Measurements from ENCODE around the gene NCKAP5. TPM values are rescaled to one million over a fixed set of nuclear protein-coding genes. Genes with fewer than 3 reads are reported as not detected.
"Not testable (repeated sequence)": the region's sequence is repeated elsewhere in the genome, so short reads cannot be mapped to it uniquely, and the experiment has no call there.

NCKAP5 gene
- total and polyA plus RNA-seq, 2 experiments from 2014 or later, result 0.21 to 0.31 TPM

DNA sequence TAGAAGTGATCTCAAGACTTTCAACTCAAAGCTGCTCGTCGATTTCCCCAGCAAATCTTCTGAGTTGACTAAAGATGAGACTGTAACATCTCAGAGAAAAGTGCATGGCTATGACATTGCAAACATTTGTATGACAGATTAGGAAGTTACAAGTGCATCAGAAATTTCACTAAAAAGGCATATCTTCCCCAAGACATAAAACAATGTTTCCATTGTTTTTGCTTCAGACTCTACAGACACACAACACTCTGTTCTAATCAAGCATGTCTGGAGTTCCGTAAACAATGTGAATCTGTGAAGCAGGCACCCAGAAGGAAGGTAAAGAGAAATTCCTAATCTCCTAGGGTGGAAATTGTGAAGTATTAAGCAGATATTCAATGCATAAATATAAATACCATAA lies 753.6 kb downstream of the NCKAP5 start:
- TF ChIP-seq, protein P1, sequence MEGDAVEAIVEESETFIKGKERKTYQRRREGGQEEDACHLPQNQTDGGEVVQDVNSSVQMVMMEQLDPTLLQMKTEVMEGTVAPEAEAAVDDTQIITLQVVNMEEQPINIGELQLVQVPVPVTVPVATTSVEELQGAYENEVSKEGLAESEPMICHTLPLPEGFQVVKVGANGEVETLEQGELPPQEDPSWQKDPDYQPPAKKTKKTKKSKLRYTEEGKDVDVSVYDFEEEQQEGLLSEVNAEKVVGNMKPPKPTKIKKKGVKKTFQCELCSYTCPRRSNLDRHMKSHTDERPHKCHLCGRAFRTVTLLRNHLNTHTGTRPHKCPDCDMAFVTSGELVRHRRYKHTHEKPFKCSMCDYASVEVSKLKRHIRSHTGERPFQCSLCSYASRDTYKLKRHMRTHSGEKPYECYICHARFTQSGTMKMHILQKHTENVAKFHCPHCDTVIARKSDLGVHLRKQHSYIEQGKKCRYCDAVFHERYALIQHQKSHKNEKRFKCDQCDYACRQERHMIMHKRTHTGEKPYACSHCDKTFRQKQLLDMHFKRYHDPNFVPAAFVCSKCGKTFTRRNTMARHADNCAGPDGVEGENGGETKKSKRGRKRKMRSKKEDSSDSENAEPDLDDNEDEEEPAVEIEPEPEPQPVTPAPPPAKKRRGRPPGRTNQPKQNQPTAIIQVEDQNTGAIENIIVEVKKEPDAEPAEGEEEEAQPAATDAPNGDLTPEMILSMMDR (IDR thresholded peaks at IDR 0.05; ENCODE audit: low read depth, low read length), result no peak

DNA sequence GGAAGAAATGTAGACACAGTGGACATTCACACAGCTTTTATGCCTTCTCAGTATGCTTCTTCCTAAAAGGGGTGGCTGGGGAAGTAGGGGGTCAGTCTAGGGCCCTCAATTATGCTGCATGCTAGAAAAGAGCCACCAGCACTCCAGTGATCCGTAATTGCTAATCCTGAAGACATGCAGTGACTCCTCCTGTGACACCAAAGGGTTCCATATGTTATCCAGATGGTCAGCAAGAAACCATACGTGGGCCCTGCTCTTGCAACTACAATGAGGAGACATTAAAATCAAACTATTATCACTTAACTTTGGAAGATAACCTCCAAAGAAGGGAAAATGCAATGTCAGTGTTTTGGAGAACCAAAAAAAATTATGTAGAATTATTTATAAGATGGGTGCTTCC lies 754.8 kb downstream of the NCKAP5 start:
- no peak for DNase-seq (ENCODE audit: low read depth in 1 of 2, low spot score in 1 of 2)
- Histone ChIP-seq H3K4me1 (ENCODE audit: low read depth) (no peaks in the 10 kb centered on the region), H3K27ac (no peak overlapping the region), H3K4me3 (no peak overlapping the region), H3K27me3 (no peaks in the 10 kb centered on the region), H3K9me3 (ENCODE audit: low read depth) (no peaks in the 10 kb centered on the region), H3K36me3 (no peaks in the 10 kb centered on the region)
- TF ChIP-seq, protein P1 (IDR thresholded peaks at IDR 0.05; ENCODE audit: low read depth, low read length), result no peak

More for the DNA sequence above, 753.6 kb downstream of the NCKAP5 start:
- Histone ChIP-seq H3K4me1 (ENCODE audit: low read depth) (no peaks in the 10 kb centered on the region), H3K27me3 (no peaks in the 10 kb centered on the region), H3K9me3 (ENCODE audit: low read depth) (no peaks in the 10 kb centered on the region), H3K4me3 (no peak overlapping the region), H3K27ac (no peak overlapping the region), H3K36me3 (no peaks in the 10 kb centered on the region)
- DNase-seq (ENCODE audit: low read depth in 1 of 2, low spot score in 1 of 2), result peak in 1 of 2 donors; percentile 3

- Histone ChIP-seq H3K4me3 (no peak overlapping the region), H3K27ac (no peak overlapping the region), H3K27me3 (no peaks in the 10 kb centered on the region), H3K9me3 (ENCODE audit: low read depth) (peaks cover 3% of the 10 kb centered on the region), H3K4me1 (ENCODE audit: low read depth) (no peaks in the 10 kb centered on the region), H3K36me3 (no peaks in the 10 kb centered on the region)
- DNase-seq (ENCODE audit: low read depth in 1 of 2, low spot score in 1 of 2), result no peak
- TF ChIP-seq, protein P1 (IDR thresholded peaks at IDR 0.05; ENCODE audit: low read depth, low read length), result no peak
Observed at GRCh38 chr2:132811148-132811915, 756.9 kb downstream of the NCKAP5 start.

GRCh38 chr2:132809962-132810361 lies 758.3 kb downstream of the NCKAP5 start:
- H3K36me3 ChIP-seq; H3K9me3 ChIP-seq (ENCODE audit: low read depth); H3K4me1 ChIP-seq (ENCODE audit: low read depth); H3K27ac ChIP-seq; H3K27me3 ChIP-seq; DNase-seq (ENCODE audit: low read depth in 1 of 2, low spot score in 1 of 2); H3K4me3 ChIP-seq: not testable (repeated sequence)

GRCh38 chr2:132804051-132804450 lies 764.2 kb downstream of the NCKAP5 start:
- H3K9me3 ChIP-seq (ENCODE audit: low read depth), result peaks cover 3% of the 10 kb centered on the region
- no peak overlapping the region for H3K4me3 ChIP-seq
- H3K36me3 ChIP-seq, result no peaks in the 10 kb centered on the region
- no peaks in the 10 kb centered on the region for H3K27me3 ChIP-seq
- no peak overlapping the region for H3K27ac ChIP-seq
- TF ChIP-seq, protein P1 (IDR thresholded peaks at IDR 0.05; ENCODE audit: low read depth, low read length), result no peak
- no peaks in the 10 kb centered on the region for H3K4me1 ChIP-seq (ENCODE audit: low read depth)
- peak in 1 of 2 donors; percentile 24 for DNase-seq (ENCODE audit: low read depth in 1 of 2, low spot score in 1 of 2)

GRCh38 chr2:132798341-132798740 lies 769.9 kb downstream of the NCKAP5 start:
- no peak for DNase-seq (ENCODE audit: low read depth in 1 of 2, low spot score in 1 of 2)
- Histone ChIP-seq H3K36me3 (no peaks in the 10 kb centered on the region), H3K9me3 (ENCODE audit: low read depth) (no peaks in the 10 kb centered on the region), H3K27ac (no peak overlapping the region), H3K4me1 (ENCODE audit: low read depth) (no peaks in the 10 kb centered on the region), H3K4me3 (no peak overlapping the region), H3K27me3 (no peaks in the 10 kb centered on the region)
- TF ChIP-seq, protein P1 (IDR thresholded peaks at IDR 0.05; ENCODE audit: low read depth, low read length), result no peak

Data from cardiac muscle cell (in vitro differentiated cells and primary cell).